Nasal cavity respiratory epithelium epithelial cell of viscerocranial mucosa (primary cell): ENCODE results near the gene ASF1B. TPM values are rescaled to one million over a fixed set of nuclear protein-coding genes. Genes with fewer than 3 reads are reported as not detected.

Experiments
- total RNA-seq: library from RNA; depleted of rRNA; stranded (reverse); fragments of >200 nt; gene quantifications from 2 replicates; pipeline ENCODE4 v1.2.3, GENCODE V29; 2014

Gene ASF1B
- total RNA-seq, result under 0.01 and 0.28 TPM in 2 replicates

DNA sequence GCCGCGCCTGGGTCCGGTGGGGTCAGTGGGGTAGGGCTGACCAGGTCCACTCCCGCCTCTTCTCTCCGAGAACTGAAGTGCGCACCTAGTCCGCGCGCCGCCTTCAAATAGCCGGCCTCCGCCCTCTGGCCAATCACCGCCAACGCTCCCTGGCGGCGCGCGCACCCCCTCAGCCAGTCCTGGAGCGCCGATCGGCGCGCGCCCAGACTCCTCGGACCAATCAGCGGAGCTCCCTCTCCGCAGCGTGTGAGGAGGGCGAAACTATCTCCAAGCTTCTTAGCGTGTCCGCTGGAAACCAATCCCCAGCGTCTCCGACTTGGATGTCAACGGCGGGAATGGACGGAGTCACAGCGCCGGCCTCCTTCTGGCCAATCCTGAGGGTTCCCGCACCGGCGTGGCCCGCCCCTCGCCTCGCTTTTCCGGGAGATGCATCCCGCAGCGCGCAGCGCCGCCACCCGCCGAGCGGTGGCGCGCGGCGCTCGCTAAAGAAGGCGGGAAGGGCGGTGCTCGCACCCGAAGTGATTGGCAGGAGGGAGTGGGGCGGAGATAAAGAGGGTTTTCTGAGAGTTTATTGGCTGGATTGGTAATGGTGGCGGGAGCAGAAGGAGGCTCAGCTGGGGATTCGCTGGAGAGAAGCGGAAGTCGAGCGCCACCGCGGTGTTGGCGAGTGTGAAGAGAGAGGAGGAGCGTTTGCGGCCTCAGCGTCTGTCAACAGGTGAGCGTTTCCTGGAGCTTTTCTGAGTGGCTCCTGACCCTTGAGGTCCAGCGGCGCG, at the start of gene ASF1B:
TSS of gene ASF1B (minus strand) at position 81 of the 773 bp plus-strand sequence. CDS start 133 bp downstream, outside the sequence.

DNA sequence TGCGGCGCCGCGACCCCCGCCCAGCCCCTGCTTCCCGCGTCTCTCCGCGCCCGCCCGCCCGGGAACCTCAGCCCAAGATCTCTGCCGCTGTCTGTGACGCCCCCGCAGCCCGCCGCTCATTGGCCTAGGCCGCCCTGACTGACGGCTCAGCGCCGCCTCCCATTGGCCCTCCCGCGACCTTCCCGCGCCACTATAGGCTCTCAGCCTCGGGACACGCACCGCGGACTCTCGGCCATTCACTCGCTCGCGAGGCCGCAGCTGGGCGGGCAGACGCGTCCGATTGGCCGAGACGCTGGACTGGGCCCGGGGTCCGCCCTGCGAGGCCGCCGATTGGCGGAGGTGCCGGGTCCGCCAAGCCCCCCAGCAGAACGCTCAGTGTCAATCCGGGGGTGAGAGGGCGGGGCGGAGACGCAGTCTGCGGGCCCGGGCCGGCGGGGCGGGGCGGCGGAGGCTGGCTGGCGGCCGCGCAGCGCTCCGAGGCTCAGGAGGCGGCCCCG, 18.7 kb downstream of the ASF1B start, which contains the start of gene PRKACA:
TSS of gene PRKACA (minus strand) at position 95 of the 497 bp plus-strand sequence. CDS start 215 bp downstream, outside the sequence.

DNA sequence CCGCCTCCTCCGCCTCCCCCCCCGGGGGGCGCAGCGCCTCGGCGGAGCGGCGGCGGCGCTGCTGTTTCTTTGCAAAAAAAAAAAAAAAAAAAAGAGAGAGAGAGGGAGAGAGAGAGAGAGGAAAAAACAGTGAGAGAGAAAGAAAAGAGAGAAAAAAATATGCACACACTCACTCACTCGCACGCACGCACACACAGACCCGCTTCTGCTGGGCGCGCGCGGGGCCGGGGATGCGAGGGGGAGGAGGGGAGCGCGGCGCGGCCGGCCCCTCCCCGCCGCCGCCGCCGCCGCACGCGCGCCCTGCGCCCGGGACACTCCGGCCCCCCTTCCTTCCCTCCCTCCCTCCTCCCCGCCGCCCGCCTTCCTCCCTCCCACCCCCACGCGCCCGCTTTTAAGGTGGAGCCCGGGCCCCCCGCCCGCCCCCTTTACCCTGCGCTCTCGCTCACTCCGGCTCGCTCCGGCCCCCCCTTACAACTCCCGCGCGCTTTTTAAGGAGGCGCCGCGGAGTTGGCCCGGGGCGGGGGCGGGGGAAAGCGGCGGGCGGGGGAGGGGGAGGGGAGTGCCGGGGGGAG, 45.8 kb downstream of the ASF1B start, which contains the start of gene SAMD1:
TSS of gene SAMD1 (minus strand) at position 243 of the 572 bp plus-strand sequence.

DNA sequence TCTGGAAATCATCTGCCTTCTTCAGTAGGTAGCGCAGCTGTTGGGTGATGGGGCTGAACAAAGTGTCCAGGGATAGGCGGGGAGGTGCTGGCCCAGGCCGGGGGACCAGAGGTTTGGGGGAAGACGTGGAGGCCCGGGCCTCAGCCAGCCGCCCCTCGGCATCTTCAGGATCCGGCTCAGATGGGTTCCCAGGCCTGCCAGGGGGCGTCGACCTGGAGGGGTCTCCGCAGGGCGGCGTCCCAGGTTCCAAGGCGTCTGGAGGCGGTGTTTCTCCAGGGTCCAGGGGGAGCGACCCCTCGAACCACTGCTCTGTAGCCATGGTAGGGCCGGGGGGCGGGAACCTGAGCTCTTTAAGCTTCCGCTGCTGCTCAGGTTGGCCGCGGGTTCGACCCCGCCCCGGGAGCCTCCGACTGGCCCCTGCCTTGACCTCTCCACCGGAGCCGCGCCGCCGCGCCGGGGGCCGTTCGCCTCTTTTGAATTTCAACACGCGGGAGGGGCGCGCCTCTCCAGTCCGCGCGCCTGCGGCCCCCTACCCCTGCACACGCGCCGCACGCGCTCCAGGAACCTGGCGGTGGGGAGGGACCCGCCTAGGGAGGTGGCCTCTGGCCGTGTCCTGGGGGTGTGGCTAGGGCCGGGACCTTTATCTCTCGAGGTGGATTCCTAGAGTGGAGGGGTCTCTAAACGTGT, 50.9 kb downstream of the ASF1B start, which contains the start of gene C19orf67:
TSS of gene C19orf67 (minus strand) at position 475 of the 687 bp plus-strand sequence. CDS start at position 319, 156 bp downstream.

DNA sequence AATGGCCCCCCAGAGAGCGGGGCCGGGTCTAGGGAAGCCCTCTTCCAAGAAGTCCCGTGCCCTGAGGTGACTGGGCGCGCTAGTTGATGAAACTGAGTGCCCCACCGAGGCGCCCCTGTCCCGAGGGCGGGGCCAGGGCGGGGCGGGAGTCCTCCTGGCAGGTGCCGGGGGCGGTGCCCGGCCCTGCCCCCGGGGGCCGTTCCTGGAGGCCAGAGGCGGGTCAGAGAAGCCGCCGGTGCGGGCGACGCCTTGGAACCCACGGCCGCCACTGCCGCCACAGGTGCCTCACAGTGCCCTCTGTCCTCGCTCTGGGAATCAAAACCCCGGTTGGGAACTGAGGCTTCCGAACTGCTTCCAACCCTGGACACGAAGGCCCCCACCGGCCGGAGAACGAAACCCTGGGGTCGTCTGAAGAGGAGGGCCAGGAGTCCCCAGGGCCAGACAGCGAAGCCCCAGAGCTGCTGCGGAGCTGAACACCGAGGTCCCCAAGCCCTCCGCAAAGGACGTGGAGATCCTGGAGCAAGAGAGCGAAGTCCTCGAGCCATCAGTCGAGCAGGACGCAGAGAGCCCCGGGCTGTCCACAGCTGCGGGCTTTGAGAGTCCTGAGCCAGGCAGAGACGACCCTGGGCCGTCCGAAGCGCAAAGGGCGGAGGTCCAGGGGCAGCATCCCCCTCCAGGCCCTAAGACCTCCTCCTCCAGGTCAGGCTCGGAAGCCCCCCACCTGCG, 63.7 kb downstream of the ASF1B start, which contains the start of gene MISP3:
TSS of gene MISP3 (plus strand) at position 252 of the 726 bp plus-strand sequence. CDS start 524 bp downstream, outside the sequence.

Other genes starting within 250 kb of the ASF1B start
- 0.68 and 1.8 TPM in 2 replicates for gene BRME1, start 230.5 kb downstream of the ASF1B start, total RNA-seq
- gene CC2D1A, start 230.4 kb downstream of the ASF1B start, total RNA-seq, result 8.5 and 27.5 TPM in 2 replicates
- gene PODNL1, start 198.2 kb downstream of the ASF1B start, total RNA-seq, result under 0.01 and 2.5 TPM in 2 replicates
- 7.9 and 11.4 TPM in 2 replicates for gene DCAF15, start 184.1 kb downstream of the ASF1B start, total RNA-seq
- 1.7 and 7.8 TPM in 2 replicates for gene RFX1, start 130.3 kb downstream of the ASF1B start, total RNA-seq
- not detected in 2 replicates for gene RLN3, start 108.4 kb downstream of the ASF1B start, total RNA-seq
- gene IL27RA, start 104.8 kb downstream of the ASF1B start, total RNA-seq, result 0.34 and 6.1 TPM in 2 replicates
- not detected in 2 replicates for gene PALM3, start 74.5 kb downstream of the ASF1B start, total RNA-seq
- 0.34 and 1.00 TPM in 2 replicates for gene MISP3, start 63.8 kb downstream of the ASF1B start, total RNA-seq
- 0.14 TPM in 1 of 2 replicates, not detected in the other for gene C19orf67, start 50.8 kb downstream of the ASF1B start, total RNA-seq
- 19.8 and 41.8 TPM in 2 replicates for gene SAMD1, start 45.8 kb downstream of the ASF1B start, total RNA-seq
- 15.0 and 34.0 TPM in 2 replicates for gene PRKACA, start 18.8 kb downstream of the ASF1B start, total RNA-seq
- 3.8 and 13.0 TPM in 2 replicates for gene ADGRL1, start 69.6 kb upstream of the ASF1B start, total RNA-seq
- gene ADGRE5, start 244.9 kb upstream of the ASF1B start, total RNA-seq, result 2.1 and 18.9 TPM in 2 replicates